ENCODE measurements around the gene STARD3NL. TPM values are rescaled to one million over a fixed set of nuclear protein-coding genes. Genes with fewer than 3 reads are reported as not detected.

STARD3NL gene
- total and polyA plus RNA-seq, 5 donors from 2014 or later = 13.1 to 33.8 (median 30.4) TPM

- Mint-ChIP-seq H3K4me1 (peaks cover 11 to 54% (median 36%) of the 10 kb centered on the region in 4 donors), H3K36me3 (peaks cover 5% of the 10 kb centered on the region), H3K27ac (no peak overlapping the region), H3K27me3 (no peaks in the 10 kb centered on the region), H3K4me3 (no peak overlapping the region), H3K9me3 (no peaks in the 10 kb centered on the region)
- no peak overlapping the region for H3K27ac ChIP-seq (ENCODE audit: insufficient read depth, low read length, poor library complexity, severe bottlenecking)
- no peak for DNase-seq
- no peaks in the 10 kb centered on the region for H3K9me3 ChIP-seq (ENCODE audit: control insufficient read depth in 2 of 2, low read length in 2 of 2)
- no peak for ATAC-seq (ENCODE audit: low read depth in 2 of 2)
- H3K4me3 ChIP-seq (ENCODE audit: low read depth, low read length) = no peak overlapping the region
- no peaks in the 10 kb centered on the region for H3K36me3 ChIP-seq (ENCODE audit: control insufficient read depth, insufficient read depth, low read length)
- no peaks in the 10 kb centered on the region for H3K27me3 ChIP-seq (ENCODE audit: control insufficient read depth, insufficient read depth, low read length)
- H3K4me1 ChIP-seq (ENCODE audit: control insufficient read depth, insufficient read depth, low read length, poor library complexity, severe bottlenecking) = no peaks in the 10 kb centered on the region
Measured at GRCh38 chr7:38185395-38186307, 7.6 kb downstream of the STARD3NL start.

GRCh38 chr7:38186593-38187314, 8.7 kb downstream of the STARD3NL start:
- H3K9me3 Mint-ChIP-seq = peaks cover 0 to 2% (median 0%) of the 10 kb centered on the region in 7 donors
- peaks cover 9% of the 10 kb centered on the region for H3K36me3 Mint-ChIP-seq
- H3K27ac ChIP-seq (ENCODE audit: insufficient read depth, low read length, poor library complexity, severe bottlenecking) = no peak overlapping the region
- H3K27me3 Mint-ChIP-seq = no peaks in the 10 kb centered on the region
- peaks cover 13 to 51% (median 38%) of the 10 kb centered on the region in 4 donors for H3K4me1 Mint-ChIP-seq
- H3K27me3 ChIP-seq (ENCODE audit: control insufficient read depth, insufficient read depth, low read length) = no peaks in the 10 kb centered on the region
- no peak for DNase-seq
- H3K36me3 ChIP-seq (ENCODE audit: control insufficient read depth, insufficient read depth, low read length) = no peaks in the 10 kb centered on the region
- no peaks in the 10 kb centered on the region for H3K4me1 ChIP-seq (ENCODE audit: control insufficient read depth, insufficient read depth, low read length, poor library complexity, severe bottlenecking)
- ATAC-seq (ENCODE audit: low read depth in 2 of 2) = no peak
- no peak overlapping the region for H3K4me3 Mint-ChIP-seq
- H3K4me3 ChIP-seq (ENCODE audit: low read depth, low read length) = no peak overlapping the region
- peak overlapping the region in 1 of 3 donors; percentile 24 for H3K27ac Mint-ChIP-seq
- H3K9me3 ChIP-seq (ENCODE audit: control insufficient read depth in 2 of 2, low read length in 2 of 2) = no peaks in the 10 kb centered on the region

- ATAC-seq (ENCODE audit: low read depth in 2 of 2) (no peak), DNase-seq (no peak)
- Histone ChIP-seq H3K36me3 (ENCODE audit: control insufficient read depth, insufficient read depth, low read length) (no peaks in the 10 kb centered on the region), H3K4me1 (ENCODE audit: control insufficient read depth, insufficient read depth, low read length, poor library complexity, severe bottlenecking) (no peaks in the 10 kb centered on the region), H3K4me3 (ENCODE audit: low read depth, low read length) (no peak overlapping the region), H3K9me3 (ENCODE audit: control insufficient read depth in 2 of 2, low read length in 2 of 2) (no peaks in the 10 kb centered on the region), H3K27me3 (ENCODE audit: control insufficient read depth, insufficient read depth, low read length) (no peaks in the 10 kb centered on the region), H3K27ac (ENCODE audit: insufficient read depth, low read length, poor library complexity, severe bottlenecking) (no peak overlapping the region)
- peaks cover 9% of the 10 kb centered on the region for H3K36me3 Mint-ChIP-seq
- H3K27ac Mint-ChIP-seq = no peak overlapping the region
- H3K4me1 Mint-ChIP-seq = peaks cover 19 to 49% (median 40%) of the 10 kb centered on the region in 4 donors
- no peaks in the 10 kb centered on the region for H3K27me3 Mint-ChIP-seq
- peaks cover 0 to 3% (median 0%) of the 10 kb centered on the region in 7 donors for H3K9me3 Mint-ChIP-seq
- no peak overlapping the region for H3K4me3 Mint-ChIP-seq
Measured at GRCh38 chr7:38187794-38188440, 9.9 kb downstream of the STARD3NL start.

- H3K9me3 Mint-ChIP-seq = peaks cover 0 to 3% (median 0%) of the 10 kb centered on the region in 7 donors
- H3K27me3 Mint-ChIP-seq = no peaks in the 10 kb centered on the region
- H3K4me1 Mint-ChIP-seq = peaks cover 13 to 43% (median 37%) of the 10 kb centered on the region in 4 donors
- no peak overlapping the region for H3K27ac ChIP-seq (ENCODE audit: insufficient read depth, low read length, poor library complexity, severe bottlenecking)
- DNase-seq (no peak), ATAC-seq (ENCODE audit: low read depth in 2 of 2) (no peak)
- H3K4me3 ChIP-seq (ENCODE audit: low read depth, low read length) = no peak overlapping the region
- H3K4me3 Mint-ChIP-seq = no peak overlapping the region
- peaks cover 4% of the 10 kb centered on the region for H3K36me3 Mint-ChIP-seq
- no peak overlapping the region for H3K27ac Mint-ChIP-seq
- H3K4me1 ChIP-seq (ENCODE audit: control insufficient read depth, insufficient read depth, low read length, poor library complexity, severe bottlenecking) = no peaks in the 10 kb centered on the region
- no peaks in the 10 kb centered on the region for H3K9me3 ChIP-seq (ENCODE audit: control insufficient read depth in 2 of 2, low read length in 2 of 2)
- no peaks in the 10 kb centered on the region for H3K36me3 ChIP-seq (ENCODE audit: control insufficient read depth, insufficient read depth, low read length)
- H3K27me3 ChIP-seq (ENCODE audit: control insufficient read depth, insufficient read depth, low read length) = no peaks in the 10 kb centered on the region
Measured at GRCh38 chr7:38189231-38189938, 11.3 kb downstream of the STARD3NL start.

GRCh38 chr7:38190011-38190410, 12.0 kb downstream of the STARD3NL start:
- Mint-ChIP-seq H3K4me1 (peaks cover 13 to 41% (median 35%) of the 10 kb centered on the region in 4 donors), H3K9me3 (peaks cover 0 to 3% (median 0%) of the 10 kb centered on the region in 7 donors), H3K27ac (peak overlapping the region in 1 of 3 donors; percentile 1), H3K36me3 (peaks cover 4% of the 10 kb centered on the region), H3K27me3 (no peaks in the 10 kb centered on the region), H3K4me3 (no peak overlapping the region)
- ATAC-seq (ENCODE audit: low read depth in 2 of 2) (no peak), DNase-seq (no peak)
- no peaks in the 10 kb centered on the region for H3K4me1 ChIP-seq (ENCODE audit: control insufficient read depth, insufficient read depth, low read length, poor library complexity, severe bottlenecking)
- no peaks in the 10 kb centered on the region for H3K9me3 ChIP-seq (ENCODE audit: control insufficient read depth in 2 of 2, low read length in 2 of 2)
- H3K36me3 ChIP-seq (ENCODE audit: control insufficient read depth, insufficient read depth, low read length) = no peaks in the 10 kb centered on the region
- no peak overlapping the region for H3K27ac ChIP-seq (ENCODE audit: insufficient read depth, low read length, poor library complexity, severe bottlenecking)
- no peak overlapping the region for H3K4me3 ChIP-seq (ENCODE audit: low read depth, low read length)
- no peaks in the 10 kb centered on the region for H3K27me3 ChIP-seq (ENCODE audit: control insufficient read depth, insufficient read depth, low read length)

- Mint-ChIP-seq H3K27me3 (no peaks in the 10 kb centered on the region), H3K4me1 (peaks cover 9 to 38% (median 27%) of the 10 kb centered on the region in 4 donors), H3K4me3 (no peak overlapping the region), H3K27ac (peak overlapping the region in 1 of 3 donors; percentile 6), H3K9me3 (peaks cover 0 to 3% (median 0%) of the 10 kb centered on the region in 7 donors), H3K36me3 (peaks cover 4% of the 10 kb centered on the region)
- Histone ChIP-seq H3K9me3 (ENCODE audit: control insufficient read depth in 2 of 2, low read length in 2 of 2) (no peaks in the 10 kb centered on the region), H3K36me3 (ENCODE audit: control insufficient read depth, insufficient read depth, low read length) (no peaks in the 10 kb centered on the region), H3K27me3 (ENCODE audit: control insufficient read depth, insufficient read depth, low read length) (no peaks in the 10 kb centered on the region), H3K4me1 (ENCODE audit: control insufficient read depth, insufficient read depth, low read length, poor library complexity, severe bottlenecking) (no peaks in the 10 kb centered on the region), H3K4me3 (ENCODE audit: low read depth, low read length) (no peak overlapping the region), H3K27ac (ENCODE audit: insufficient read depth, low read length, poor library complexity, severe bottlenecking) (no peak overlapping the region)
- ATAC-seq (ENCODE audit: low read depth in 2 of 2) = no peak
- DNase-seq = no peak
Measured at GRCh38 chr7:38191791-38192190, 13.7 kb downstream of the STARD3NL start.

GRCh38 chr7:38192327-38192726, 14.3 kb downstream of the STARD3NL start:
- no peak for ATAC-seq (ENCODE audit: low read depth in 2 of 2)
- Histone ChIP-seq H3K27me3 (ENCODE audit: control insufficient read depth, insufficient read depth, low read length) (no peaks in the 10 kb centered on the region), H3K27ac (ENCODE audit: insufficient read depth, low read length, poor library complexity, severe bottlenecking) (no peak overlapping the region), H3K9me3 (ENCODE audit: control insufficient read depth in 2 of 2, low read length in 2 of 2) (no peaks in the 10 kb centered on the region), H3K36me3 (ENCODE audit: control insufficient read depth, insufficient read depth, low read length) (no peaks in the 10 kb centered on the region), H3K4me1 (ENCODE audit: control insufficient read depth, insufficient read depth, low read length, poor library complexity, severe bottlenecking) (no peaks in the 10 kb centered on the region), H3K4me3 (ENCODE audit: low read depth, low read length) (no peak overlapping the region)
- no peak for DNase-seq
- Mint-ChIP-seq H3K9me3 (peaks cover 0 to 3% (median 0%) of the 10 kb centered on the region in 7 donors), H3K4me3 (no peak overlapping the region), H3K27me3 (no peaks in the 10 kb centered on the region), H3K36me3 (peaks cover 4% of the 10 kb centered on the region), H3K27ac (peak overlapping the region in 1 of 3 donors; percentile 6), H3K4me1 (peaks cover 9 to 42% (median 26%) of the 10 kb centered on the region in 4 donors)
